ENCODE data around the gene FOXN1.
"Not testable (repeated sequence)": the region's sequence is repeated elsewhere in the genome, so short reads cannot be mapped to it uniquely, and the experiment has no call there.

FOXN1 gene

DNA sequence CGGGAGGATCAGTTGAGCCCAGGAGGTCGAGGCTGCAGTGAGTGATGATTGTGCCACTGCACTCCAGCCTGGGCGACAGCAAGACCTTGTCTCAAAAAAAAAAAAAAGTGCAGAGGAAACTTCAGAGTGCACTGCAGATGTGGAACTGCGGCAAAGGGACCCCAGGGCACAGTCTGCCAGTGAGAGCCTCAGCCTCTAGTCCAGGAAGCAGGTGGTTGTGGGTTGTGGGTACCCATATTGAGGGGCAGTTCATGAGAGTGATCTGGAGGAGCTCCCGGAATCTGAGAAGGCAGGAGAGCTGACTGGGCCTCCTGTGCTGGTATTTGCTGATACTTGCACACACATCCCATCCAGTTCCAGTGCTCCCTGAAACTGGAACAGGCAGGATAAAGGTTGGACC, 13.1 kb downstream of the FOXN1 start:
- H3K36me3 ChIP-seq (ENCODE audit: control insufficient read depth in 1 of 2, insufficient read depth in 2 of 2, low read length in 2 of 2) = no peaks in the 10 kb centered on the region
- no peaks in the 10 kb centered on the region for H3K9me3 ChIP-seq (ENCODE audit: control insufficient read depth in 1 of 2, low read length in 2 of 2)
- H3K27me3 ChIP-seq (ENCODE audit: low read depth, low read length) = no peaks in the 10 kb centered on the region
- H3K4me3 ChIP-seq (ENCODE audit: low read depth in 1 of 2, low read length in 2 of 2) = no peak overlapping the region
- H3K4me1 ChIP-seq (ENCODE audit: control insufficient read depth in 1 of 2, insufficient read depth in 2 of 2, low read length in 2 of 2) = no peaks in the 10 kb centered on the region
- no peak overlapping the region for H3K27ac ChIP-seq (ENCODE audit: low read length)

DNA sequence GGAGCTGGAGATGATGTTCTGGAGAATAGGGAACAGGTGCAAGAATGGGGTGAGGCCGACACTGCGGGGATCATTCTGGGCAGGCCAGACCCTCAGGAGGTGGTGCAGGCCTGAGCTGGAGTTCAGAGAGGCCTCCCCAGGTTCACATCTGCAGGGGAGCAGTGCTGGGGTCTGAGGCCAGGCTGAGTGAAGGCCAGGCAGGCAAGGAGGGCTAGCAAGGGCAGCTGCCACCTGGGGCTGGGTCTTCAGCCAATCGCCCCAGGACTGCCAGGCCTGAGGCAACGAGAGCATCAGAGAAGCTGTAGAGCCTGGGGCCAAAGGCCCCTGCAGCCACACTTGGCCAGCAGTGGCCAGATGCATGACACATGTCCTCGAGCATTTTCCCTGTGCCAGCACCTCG, 14.5 kb downstream of the FOXN1 start:
- peaks cover 0 to 6% of the 10 kb centered on the region in 2 donors for H3K4me1 ChIP-seq (ENCODE audit: control insufficient read depth in 1 of 2, insufficient read depth in 2 of 2, low read length in 2 of 2)
- H3K4me3 ChIP-seq (ENCODE audit: low read depth in 1 of 2, low read length in 2 of 2) = no peak overlapping the region
- no peaks in the 10 kb centered on the region for H3K27me3 ChIP-seq (ENCODE audit: low read depth, low read length)
- H3K27ac ChIP-seq (ENCODE audit: low read length) = no peak overlapping the region
- H3K9me3 ChIP-seq (ENCODE audit: control insufficient read depth in 1 of 2, low read length in 2 of 2) = no peaks in the 10 kb centered on the region
- H3K36me3 ChIP-seq (ENCODE audit: control insufficient read depth in 1 of 2, insufficient read depth in 2 of 2, low read length in 2 of 2) = no peaks in the 10 kb centered on the region

- Histone ChIP-seq H3K9me3 (ENCODE audit: control insufficient read depth in 1 of 2, low read length in 2 of 2) (no peaks in the 10 kb centered on the region), H3K4me3 (ENCODE audit: low read depth in 1 of 2, low read length in 2 of 2) (no peak overlapping the region), H3K4me1 (ENCODE audit: control insufficient read depth in 1 of 2, insufficient read depth in 2 of 2, low read length in 2 of 2) (peaks cover 0 to 6% of the 10 kb centered on the region in 2 donors), H3K27ac (ENCODE audit: low read length) (no peak overlapping the region), H3K36me3 (ENCODE audit: control insufficient read depth in 1 of 2, insufficient read depth in 2 of 2, low read length in 2 of 2) (no peaks in the 10 kb centered on the region), H3K27me3 (ENCODE audit: low read depth, low read length) (no peaks in the 10 kb centered on the region)
Measured at GRCh38 chr17:28521311-28522085, 15.3 kb downstream of the FOXN1 start.

DNA sequence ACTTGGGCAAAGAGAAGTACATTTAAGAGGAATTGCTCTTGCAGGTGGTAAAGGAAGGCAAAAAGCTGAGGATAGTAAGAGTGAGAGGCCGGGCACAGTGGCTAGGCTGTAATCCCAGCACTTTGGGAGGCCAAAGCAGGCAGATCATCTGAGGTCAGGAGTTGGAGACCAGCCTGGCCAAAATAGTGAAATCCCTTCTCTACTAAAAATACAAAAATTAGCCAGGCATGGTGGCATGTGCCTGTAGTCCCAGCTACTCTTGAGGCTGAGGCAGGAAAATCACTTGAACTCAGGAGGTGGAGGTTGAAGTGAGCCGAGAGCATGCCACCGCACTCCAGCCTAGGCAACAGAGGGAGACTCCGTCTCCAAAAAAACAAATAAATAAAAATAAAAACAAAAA, 16.1 kb downstream of the FOXN1 start:
- not testable (repeated sequence) for H3K4me1 ChIP-seq (ENCODE audit: control insufficient read depth in 1 of 2, insufficient read depth in 2 of 2, low read length in 2 of 2); H3K4me3 ChIP-seq (ENCODE audit: low read depth in 1 of 2, low read length in 2 of 2); H3K9me3 ChIP-seq (ENCODE audit: control insufficient read depth in 1 of 2, low read length in 2 of 2); H3K36me3 ChIP-seq (ENCODE audit: control insufficient read depth in 1 of 2, insufficient read depth in 2 of 2, low read length in 2 of 2); H3K27me3 ChIP-seq (ENCODE audit: low read depth, low read length); H3K27ac ChIP-seq (ENCODE audit: low read length)

- Histone ChIP-seq H3K36me3 (ENCODE audit: control insufficient read depth in 1 of 2, insufficient read depth in 2 of 2, low read length in 2 of 2) (no peaks in the 10 kb centered on the region), H3K27ac (ENCODE audit: low read length) (no peak overlapping the region), H3K27me3 (ENCODE audit: low read depth, low read length) (no peaks in the 10 kb centered on the region), H3K4me1 (ENCODE audit: control insufficient read depth in 1 of 2, insufficient read depth in 2 of 2, low read length in 2 of 2) (peaks cover 0 to 6% of the 10 kb centered on the region in 2 donors), H3K4me3 (ENCODE audit: low read depth in 1 of 2, low read length in 2 of 2) (no peak overlapping the region), H3K9me3 (ENCODE audit: control insufficient read depth in 1 of 2, low read length in 2 of 2) (no peaks in the 10 kb centered on the region)
Measured at GRCh38 chr17:28523186-28523585, 17.0 kb downstream of the FOXN1 start.

DNA sequence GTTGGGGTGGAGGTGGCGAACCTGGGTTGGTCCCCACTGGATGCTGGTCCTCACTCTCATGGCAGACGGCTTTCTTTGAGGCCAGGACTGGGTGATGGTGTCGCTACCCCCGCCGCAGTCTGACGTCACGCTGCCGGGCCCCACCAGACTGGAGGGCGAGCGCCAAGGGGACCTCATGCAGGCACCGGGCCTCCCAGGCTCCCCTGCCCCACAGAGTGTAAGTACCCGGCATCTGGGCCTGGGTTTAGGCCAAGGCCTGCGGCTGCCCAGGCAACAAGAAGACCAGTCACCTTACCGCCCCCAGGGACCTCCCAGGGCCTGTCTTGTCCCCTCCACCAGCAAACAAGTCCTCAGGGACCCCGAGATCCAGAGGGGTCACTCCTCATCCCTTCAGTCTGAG, 17.7 kb downstream of the FOXN1 start:
- H3K4me1 ChIP-seq (ENCODE audit: control insufficient read depth in 1 of 2, insufficient read depth in 2 of 2, low read length in 2 of 2) = peaks cover 0 to 6% of the 10 kb centered on the region in 2 donors
- no peaks in the 10 kb centered on the region for H3K27me3 ChIP-seq (ENCODE audit: low read depth, low read length)
- H3K36me3 ChIP-seq (ENCODE audit: control insufficient read depth in 1 of 2, insufficient read depth in 2 of 2, low read length in 2 of 2) = no peaks in the 10 kb centered on the region
- H3K9me3 ChIP-seq (ENCODE audit: control insufficient read depth in 1 of 2, low read length in 2 of 2) = no peaks in the 10 kb centered on the region
- H3K4me3 ChIP-seq (ENCODE audit: low read depth in 1 of 2, low read length in 2 of 2) = no peak overlapping the region
- no peak overlapping the region for H3K27ac ChIP-seq (ENCODE audit: low read length)

GRCh38 chr17:28524476-28525424, 18.6 kb downstream of the FOXN1 start:
- Histone ChIP-seq H3K27ac (ENCODE audit: low read length) (no peak overlapping the region), H3K9me3 (ENCODE audit: control insufficient read depth in 1 of 2, low read length in 2 of 2) (no peaks in the 10 kb centered on the region), H3K36me3 (ENCODE audit: control insufficient read depth in 1 of 2, insufficient read depth in 2 of 2, low read length in 2 of 2) (no peaks in the 10 kb centered on the region), H3K27me3 (ENCODE audit: low read depth, low read length) (no peaks in the 10 kb centered on the region), H3K4me3 (ENCODE audit: low read depth in 1 of 2, low read length in 2 of 2) (no peak overlapping the region), H3K4me1 (ENCODE audit: control insufficient read depth in 1 of 2, insufficient read depth in 2 of 2, low read length in 2 of 2) (peaks cover 0 to 6% of the 10 kb centered on the region in 2 donors)

GRCh38 chr17:28526381-28526780, 20.2 kb downstream of the FOXN1 start:
- no peaks in the 10 kb centered on the region for H3K9me3 ChIP-seq (ENCODE audit: control insufficient read depth in 1 of 2, low read length in 2 of 2)
- no peaks in the 10 kb centered on the region for H3K27me3 ChIP-seq (ENCODE audit: low read depth, low read length)
- peaks cover 0 to 6% of the 10 kb centered on the region in 2 donors for H3K4me1 ChIP-seq (ENCODE audit: control insufficient read depth in 1 of 2, insufficient read depth in 2 of 2, low read length in 2 of 2)
- no peak overlapping the region for H3K27ac ChIP-seq (ENCODE audit: low read length)
- H3K36me3 ChIP-seq (ENCODE audit: control insufficient read depth in 1 of 2, insufficient read depth in 2 of 2, low read length in 2 of 2) = no peaks in the 10 kb centered on the region
- no peak overlapping the region for H3K4me3 ChIP-seq (ENCODE audit: low read depth in 1 of 2, low read length in 2 of 2)

DNA sequence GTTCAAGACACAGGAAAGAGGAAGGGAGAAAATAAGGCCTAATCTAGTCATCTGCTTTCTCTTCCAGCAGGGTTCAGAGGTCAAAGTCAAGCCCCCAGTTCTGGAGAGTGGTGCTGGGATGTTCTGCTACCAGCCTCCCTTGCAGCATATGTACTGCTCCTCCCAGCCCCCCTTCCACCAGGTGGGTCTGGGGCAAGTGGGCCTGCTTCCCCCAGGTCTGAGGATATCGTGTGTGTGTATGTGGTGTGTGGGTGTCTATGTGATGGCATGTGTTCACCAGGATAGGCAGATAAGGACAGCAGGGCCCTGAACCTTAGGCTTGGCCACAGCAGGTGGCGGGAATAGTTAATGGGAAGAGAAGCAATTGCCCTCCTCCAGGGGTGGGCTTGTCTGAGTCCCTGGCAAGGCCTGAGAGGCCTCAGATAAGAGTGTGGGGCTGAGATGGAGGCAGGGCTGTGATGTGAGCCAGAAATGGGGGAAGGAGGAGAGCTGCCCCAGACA, 21.1 kb downstream of the FOXN1 start:
- Histone ChIP-seq H3K27ac (ENCODE audit: low read length) (no peak overlapping the region), H3K9me3 (ENCODE audit: control insufficient read depth in 1 of 2, low read length in 2 of 2) (no peaks in the 10 kb centered on the region), H3K4me3 (ENCODE audit: low read depth in 1 of 2, low read length in 2 of 2) (no peak overlapping the region), H3K4me1 (ENCODE audit: control insufficient read depth in 1 of 2, insufficient read depth in 2 of 2, low read length in 2 of 2) (peaks cover 0 to 6% of the 10 kb centered on the region in 2 donors), H3K27me3 (ENCODE audit: low read depth, low read length) (no peaks in the 10 kb centered on the region), H3K36me3 (ENCODE audit: control insufficient read depth in 1 of 2, insufficient read depth in 2 of 2, low read length in 2 of 2) (no peaks in the 10 kb centered on the region)

DNA sequence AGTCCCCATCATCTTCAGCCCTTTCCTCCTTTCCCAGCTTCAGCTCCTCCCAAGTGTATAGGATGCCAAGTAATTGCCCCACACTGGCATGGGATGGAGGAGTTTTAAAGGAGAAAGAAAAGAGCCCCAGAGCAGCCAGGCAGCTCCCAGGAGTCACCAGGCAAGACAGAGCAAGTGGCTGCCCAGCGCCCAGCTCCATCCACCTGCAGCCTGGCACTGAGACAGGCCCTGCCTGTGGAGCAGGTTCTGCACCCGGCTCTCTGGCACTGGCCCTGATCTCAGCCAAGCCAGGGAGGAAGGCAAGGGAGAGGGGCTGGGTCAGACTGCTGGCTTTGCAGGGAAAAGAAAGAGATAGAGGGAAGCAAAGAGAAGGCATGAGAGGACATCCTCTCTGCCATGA, 21.7 kb downstream of the FOXN1 start:
- Histone ChIP-seq H3K27me3 (ENCODE audit: low read depth, low read length) (no peaks in the 10 kb centered on the region), H3K4me3 (ENCODE audit: low read depth in 1 of 2, low read length in 2 of 2) (no peak overlapping the region), H3K36me3 (ENCODE audit: control insufficient read depth in 1 of 2, insufficient read depth in 2 of 2, low read length in 2 of 2) (no peaks in the 10 kb centered on the region), H3K9me3 (ENCODE audit: control insufficient read depth in 1 of 2, low read length in 2 of 2) (no peaks in the 10 kb centered on the region), H3K27ac (ENCODE audit: low read length) (no peak overlapping the region), H3K4me1 (ENCODE audit: control insufficient read depth in 1 of 2, insufficient read depth in 2 of 2, low read length in 2 of 2) (peaks cover 0 to 6% of the 10 kb centered on the region in 2 donors)

DNA sequence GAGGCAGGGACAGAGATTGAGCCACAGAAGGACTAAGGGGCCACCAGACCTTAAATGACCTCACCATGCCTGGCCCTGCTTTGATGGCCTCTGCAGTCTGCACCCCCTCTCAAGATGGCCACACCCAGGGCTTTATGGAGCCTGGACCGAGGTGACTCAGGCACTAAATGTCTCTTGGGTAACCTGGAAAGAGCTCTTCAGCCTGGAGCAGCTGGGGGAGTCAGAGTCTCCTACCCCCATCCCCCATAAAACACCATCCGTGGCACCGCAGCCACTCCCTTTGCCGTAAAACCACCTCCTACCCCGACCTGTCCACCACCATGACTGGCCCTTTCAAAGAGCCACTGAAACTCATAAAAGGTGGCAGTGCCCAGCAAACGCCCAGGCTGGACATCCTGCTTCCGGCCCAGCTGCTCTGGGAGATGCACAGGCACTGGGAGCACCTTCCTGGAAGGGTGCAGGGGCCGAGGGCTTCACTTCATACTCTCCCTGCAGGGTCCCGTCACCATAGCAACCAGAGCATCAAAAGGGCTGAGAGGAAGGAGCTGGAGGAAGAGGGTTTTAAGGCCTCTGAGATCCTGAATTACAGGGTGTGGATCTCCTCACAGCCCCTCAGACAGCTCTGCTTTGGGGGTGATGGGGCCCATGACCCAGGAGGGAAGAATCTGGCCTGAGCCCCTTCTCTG, 22.3 kb downstream of the FOXN1 start:
- Histone ChIP-seq H3K27ac (ENCODE audit: low read length) (no peak overlapping the region), H3K4me1 (ENCODE audit: control insufficient read depth in 1 of 2, insufficient read depth in 2 of 2, low read length in 2 of 2) (peaks cover 0 to 6% of the 10 kb centered on the region in 2 donors), H3K36me3 (ENCODE audit: control insufficient read depth in 1 of 2, insufficient read depth in 2 of 2, low read length in 2 of 2) (no peaks in the 10 kb centered on the region), H3K4me3 (ENCODE audit: low read depth in 1 of 2, low read length in 2 of 2) (no peak overlapping the region), H3K27me3 (ENCODE audit: low read depth, low read length) (no peaks in the 10 kb centered on the region), H3K9me3 (ENCODE audit: control insufficient read depth in 1 of 2, low read length in 2 of 2) (no peaks in the 10 kb centered on the region)
